Suprapubic skin (tissue), 3 donors: ENCODE results near the gene RPL36.

Experiments used
- CTCF ChIP-seq, 2 donors: fragments of 200-600 bp in 1 of 2; fragments of 450-650 bp in 1 of 2; sonication (generic) in 1 of 2; IDR thresholded peaks; one replicate each; pipeline ENCODE4 v1.5.1; 2016 to 2019; ENCODE audit warnings: antibody characterized with exemption in 2 of 2, mild to moderate bottlenecking in 1 of 2, moderate library complexity in 1 of 2
- EP300 ChIP-seq: sonication (generic); formaldehyde crosslinking; IDR thresholded peaks from one replicate; pipeline ENCODE4 v1.6.1; 2017; ENCODE audit warnings: antibody characterized with exemption
- POLR2A ChIP-seq, 2 donors: fragments of 450-650 bp; IDR thresholded peaks; one replicate each; pipeline ENCODE4 v1.6.1; 2017; ENCODE audit warnings: antibody characterized with exemption in 2 of 2, mild to moderate bottlenecking in 2 of 2, moderate library complexity in 2 of 2

GRCh38 chr19:5694956-5695648, 5.0 kb downstream of the RPL36 start:
- TF ChIP-seq POLR2A (IDR thresholded peaks at IDR 0.05) = no peak
- no peak for TF ChIP-seq EP300
- no peak for TF ChIP-seq CTCF (IDR thresholded peaks at IDR 0.05)
